GM18526 (cell line): ENCODE data around the gene NUF2.

Source experiments
- POLR2A ChIP-seq: IDR thresholded peaks from 3 replicates; pipeline ENCODE4 v1.6.1; 2011; ENCODE audit not compliant: insufficient read length; ENCODE audit errors: extremely low read depth

The NUF2 gene

GRCh38 chr1:163321311-163322305, at the start of gene NUF2:
TSS of gene NUF2 (plus strand) at chr1:163321954. CDS start at chr1:163326052, 4,098 bp downstream.
- TF ChIP-seq POLR2A = peak; percentile 75

- TF ChIP-seq POLR2A = no peak
Measured at GRCh38 chr1:163273766-163274441, 47.9 kb upstream of the NUF2 start.

- TF ChIP-seq POLR2A = no peak
Measured at GRCh38 chr1:163275222-163275621, 46.5 kb upstream of the NUF2 start.

GRCh38 chr1:163278602-163279001, 43.2 kb upstream of the NUF2 start:
- TF ChIP-seq POLR2A = no peak

- TF ChIP-seq POLR2A = no peak
Measured at GRCh38 chr1:163290025-163290640, 31.6 kb upstream of the NUF2 start.

GRCh38 chr1:163291461-163291860, 30.3 kb upstream of the NUF2 start:
- no peak for TF ChIP-seq POLR2A

GRCh38 chr1:163295949-163296348, 25.8 kb upstream of the NUF2 start:
- no peak for TF ChIP-seq POLR2A

GRCh38 chr1:163296504-163297263, 25.1 kb upstream of the NUF2 start:
- no peak for TF ChIP-seq POLR2A

- TF ChIP-seq POLR2A = no peak
Measured at GRCh38 chr1:163298365-163298764, 23.4 kb upstream of the NUF2 start.

GRCh38 chr1:163300568-163300967, 21.2 kb upstream of the NUF2 start:
- TF ChIP-seq POLR2A = no peak

GRCh38 chr1:163303561-163303960, 18.2 kb upstream of the NUF2 start:
- TF ChIP-seq POLR2A = no peak

GRCh38 chr1:163305441-163305840, 16.3 kb upstream of the NUF2 start:
- TF ChIP-seq POLR2A = no peak

- no peak for TF ChIP-seq POLR2A
Measured at GRCh38 chr1:163307479-163308171, 14.1 kb upstream of the NUF2 start.

GRCh38 chr1:163308811-163309210, 12.9 kb upstream of the NUF2 start:
- no peak for TF ChIP-seq POLR2A
